ENCODE measurements around the gene A3GALT2. TPM values are rescaled to one million over a fixed set of nuclear protein-coding genes. Genes with fewer than 3 reads are reported as not detected.

Gene A3GALT2
- total RNA-seq, 1 experiment from 2014 or later, result not detected

- TF ChIP-seq, protein P1, sequence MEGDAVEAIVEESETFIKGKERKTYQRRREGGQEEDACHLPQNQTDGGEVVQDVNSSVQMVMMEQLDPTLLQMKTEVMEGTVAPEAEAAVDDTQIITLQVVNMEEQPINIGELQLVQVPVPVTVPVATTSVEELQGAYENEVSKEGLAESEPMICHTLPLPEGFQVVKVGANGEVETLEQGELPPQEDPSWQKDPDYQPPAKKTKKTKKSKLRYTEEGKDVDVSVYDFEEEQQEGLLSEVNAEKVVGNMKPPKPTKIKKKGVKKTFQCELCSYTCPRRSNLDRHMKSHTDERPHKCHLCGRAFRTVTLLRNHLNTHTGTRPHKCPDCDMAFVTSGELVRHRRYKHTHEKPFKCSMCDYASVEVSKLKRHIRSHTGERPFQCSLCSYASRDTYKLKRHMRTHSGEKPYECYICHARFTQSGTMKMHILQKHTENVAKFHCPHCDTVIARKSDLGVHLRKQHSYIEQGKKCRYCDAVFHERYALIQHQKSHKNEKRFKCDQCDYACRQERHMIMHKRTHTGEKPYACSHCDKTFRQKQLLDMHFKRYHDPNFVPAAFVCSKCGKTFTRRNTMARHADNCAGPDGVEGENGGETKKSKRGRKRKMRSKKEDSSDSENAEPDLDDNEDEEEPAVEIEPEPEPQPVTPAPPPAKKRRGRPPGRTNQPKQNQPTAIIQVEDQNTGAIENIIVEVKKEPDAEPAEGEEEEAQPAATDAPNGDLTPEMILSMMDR (IDR thresholded peaks at IDR 0.05; ENCODE audit: unreplicated experiment), result no peak
- H3K27me3 Mint-ChIP-seq (ENCODE audit: insufficient read depth, unreplicated experiment), result no peaks in the 10 kb centered on the region
- no peak overlapping the region for H3K27ac Mint-ChIP-seq (ENCODE audit: low read depth, unreplicated experiment)
- no peaks in the 10 kb centered on the region for H3K4me1 Mint-ChIP-seq (ENCODE audit: insufficient read depth, unreplicated experiment)
- ChIA-PET POLR2A (interaction anchor here (0.7 kb wide), 1 partner anchor 45 kb away, joined by 3 read pairs; no protein-coding TSS in a partner anchor), CTCF (interaction anchor here (0.8 to 1.0 kb wide), 4 partner anchors 20 to 55 kb away, joined by 3 to 6 read pairs (median 5); no protein-coding TSS in a partner anchor)
- no peak overlapping the region for H3K4me3 Mint-ChIP-seq (ENCODE audit: unreplicated experiment)
- no TSS peak for BruUV-seq (replicated peaks)
- DNase-seq (ENCODE audit: unreplicated experiment), result no peak
- H3K36me3 Mint-ChIP-seq (ENCODE audit: insufficient read depth, unreplicated experiment), result peaks cover 15% of the 10 kb centered on the region
- no peaks in the 10 kb centered on the region for H3K9me3 Mint-ChIP-seq (ENCODE audit: unreplicated experiment)
- intact Hi-C loops (cut with micrococcal nuclease), result no loop called here
Observed at GRCh38 chr1:33273961-33274371, 46.9 kb downstream of the A3GALT2 start.

DNA sequence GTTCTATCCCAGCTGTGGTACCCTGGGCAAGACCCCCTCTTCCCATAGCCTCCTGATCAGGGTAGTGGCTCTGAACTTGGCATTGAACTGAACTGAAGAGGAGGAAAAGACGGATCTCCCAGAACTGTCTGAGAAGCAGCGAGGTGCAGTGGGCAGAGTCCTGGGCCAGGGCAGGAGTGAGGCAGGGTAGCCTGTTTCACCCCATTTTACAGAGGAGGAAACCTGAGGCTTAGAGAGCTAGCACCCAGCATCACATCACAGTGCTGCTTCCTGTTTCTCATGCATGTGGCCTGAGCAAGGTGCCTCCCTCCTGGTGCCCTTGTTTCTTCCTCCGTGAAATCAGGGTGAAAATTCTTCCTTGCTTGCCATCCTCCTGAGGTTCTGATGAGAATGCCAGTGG, 47.5 kb downstream of the A3GALT2 start:
- Mint-ChIP-seq H3K27ac (ENCODE audit: low read depth, unreplicated experiment) (no peak overlapping the region), H3K4me3 (ENCODE audit: unreplicated experiment) (no peak overlapping the region), H3K9me3 (ENCODE audit: unreplicated experiment) (no peaks in the 10 kb centered on the region), H3K36me3 (ENCODE audit: insufficient read depth, unreplicated experiment) (peaks cover 12% of the 10 kb centered on the region), H3K4me1 (ENCODE audit: insufficient read depth, unreplicated experiment) (no peaks in the 10 kb centered on the region), H3K27me3 (ENCODE audit: insufficient read depth, unreplicated experiment) (no peaks in the 10 kb centered on the region)
- intact Hi-C loops (cut with micrococcal nuclease), result no loop called here
- POLR2A ChIA-PET, result interaction anchor here (0.7 kb wide), 1 partner anchor 44 kb away, joined by 3 read pairs; no protein-coding TSS in a partner anchor
- CTCF ChIA-PET, result interaction anchor here (0.6 to 1.0 kb wide), 4 partner anchors 22 to 77 kb away, joined by 3 to 6 read pairs (median 4); no protein-coding TSS in a partner anchor
- BruUV-seq (replicated peaks), result no TSS peak
- DNase-seq (ENCODE audit: unreplicated experiment), result no peak
- TF ChIP-seq, protein P1 (IDR thresholded peaks at IDR 0.05; ENCODE audit: unreplicated experiment), result no peak

- intact Hi-C loops (cut with micrococcal nuclease), result no loop called here
- Mint-ChIP-seq H3K9me3 (ENCODE audit: unreplicated experiment) (no peaks in the 10 kb centered on the region), H3K36me3 (ENCODE audit: insufficient read depth, unreplicated experiment) (peaks cover 7% of the 10 kb centered on the region), H3K4me3 (ENCODE audit: unreplicated experiment) (no peak overlapping the region), H3K4me1 (ENCODE audit: insufficient read depth, unreplicated experiment) (no peaks in the 10 kb centered on the region), H3K27ac (ENCODE audit: low read depth, unreplicated experiment) (no peak overlapping the region), H3K27me3 (ENCODE audit: insufficient read depth, unreplicated experiment) (no peaks in the 10 kb centered on the region)
- no peak for DNase-seq (ENCODE audit: unreplicated experiment)
- BruUV-seq (replicated peaks), result no TSS peak
- ChIA-PET POLR2A (no interaction called here), CTCF (interaction anchor here (0.6 to 1.0 kb wide), 3 partner anchors 25 to 76 kb away, joined by 3 to 4 read pairs (median 3); no protein-coding TSS in a partner anchor)
- TF ChIP-seq, protein P1 (IDR thresholded peaks at IDR 0.05; ENCODE audit: unreplicated experiment), result no peak
Observed at GRCh38 chr1:33272930-33273329, 48.0 kb downstream of the A3GALT2 start.

DNA sequence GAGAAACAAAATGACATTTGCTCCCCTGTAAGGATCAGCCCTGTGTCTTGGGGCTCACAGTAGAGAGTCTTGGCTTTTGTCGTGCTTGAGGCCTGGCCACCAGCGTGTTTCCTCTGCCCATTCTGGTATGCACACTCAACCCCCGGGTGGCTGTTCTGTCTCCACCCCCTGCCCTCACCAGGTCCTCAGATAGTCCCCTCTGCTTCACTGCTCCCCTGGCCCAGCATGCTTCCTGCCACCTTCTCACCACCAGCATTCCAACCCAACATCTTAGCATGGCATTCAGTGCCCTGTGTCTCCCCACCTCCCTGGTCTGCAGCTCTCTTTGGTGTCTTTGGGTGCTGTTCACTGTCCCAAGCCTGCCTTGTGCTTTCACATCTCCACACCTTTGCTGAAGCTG, 48.4 kb downstream of the A3GALT2 start:
- H3K4me1 Mint-ChIP-seq (ENCODE audit: insufficient read depth, unreplicated experiment), result peaks cover 2% of the 10 kb centered on the region
- no peaks in the 10 kb centered on the region for H3K9me3 Mint-ChIP-seq (ENCODE audit: unreplicated experiment)
- CTCF ChIA-PET, result interaction anchor here (0.8 kb wide), 1 partner anchor 26 kb away, joined by 3 read pairs; no protein-coding TSS in a partner anchor
- BruUV-seq (replicated peaks), result no TSS peak
- H3K36me3 Mint-ChIP-seq (ENCODE audit: insufficient read depth, unreplicated experiment), result peaks cover 7% of the 10 kb centered on the region
- no peak for DNase-seq (ENCODE audit: unreplicated experiment)
- TF ChIP-seq, protein P1 (IDR thresholded peaks at IDR 0.05; ENCODE audit: unreplicated experiment), result no peak
- H3K27ac Mint-ChIP-seq (ENCODE audit: low read depth, unreplicated experiment), result no peak overlapping the region
- POLR2A ChIA-PET, result no interaction called here
- H3K4me3 Mint-ChIP-seq (ENCODE audit: unreplicated experiment), result no peak overlapping the region
- H3K27me3 Mint-ChIP-seq (ENCODE audit: insufficient read depth, unreplicated experiment), result no peaks in the 10 kb centered on the region
- intact Hi-C loops (cut with micrococcal nuclease), result no loop called here

Data from MCF 10A (cell line).